BLaER1 treated with 17β-estradiol and CSF1 and Interleukin-3, amounts not matched to agents 10 nM and 100 nM (cell line): ENCODE data around the gene TMEM117.

Source experiments
- H3K27ac ChIP-seq, 11 experiments: shearing (Covaris generic); formaldehyde crosslinking; 2 replicates each; pipeline ENCODE4 v1.8.1; 2022
- H3K27me3 ChIP-seq, 11 experiments: shearing (Covaris generic); formaldehyde crosslinking; 2 replicates each; pipeline ENCODE4 v1.8.1; 2022
- H3K36me3 ChIP-seq, 11 experiments: shearing (Covaris generic); formaldehyde crosslinking; 2 replicates each; pipeline ENCODE4 v1.8.1; 2022
- H3K4me1 ChIP-seq, 10 experiments: shearing (Covaris generic); formaldehyde crosslinking; 2 replicates each; pipeline ENCODE4 v1.8.1; 2022
- H3K4me2 ChIP-seq, 11 experiments: shearing (Covaris generic); formaldehyde crosslinking; 2 replicates each; pipeline ENCODE4 v1.8.1; 2022
- H3K4me3 ChIP-seq, 10 experiments: shearing (Covaris generic); formaldehyde crosslinking; 2 replicates each; pipeline ENCODE4 v1.8.1; 2022
- H3K9ac ChIP-seq, 11 experiments: shearing (Covaris generic); formaldehyde crosslinking; 2 replicates each; pipeline ENCODE4 v1.8.1; 2022
- H3K9me3 ChIP-seq, 11 experiments: shearing (Covaris generic); formaldehyde crosslinking; replicated peaks in 1 of 11; 2 replicates each; pipeline ENCODE4 v1.8.1; 2022
- H4K20me1 ChIP-seq, 11 experiments: shearing (Covaris generic); formaldehyde crosslinking; 2 replicates each; pipeline ENCODE4 v1.8.1; 2022
- Cebpa-rat ChIP-seq, 11 experiments: shearing (Covaris generic); IDR thresholded peaks; 2 replicates each; pipeline ENCODE4 v1.8.1; 2022

Gene TMEM117

DNA sequence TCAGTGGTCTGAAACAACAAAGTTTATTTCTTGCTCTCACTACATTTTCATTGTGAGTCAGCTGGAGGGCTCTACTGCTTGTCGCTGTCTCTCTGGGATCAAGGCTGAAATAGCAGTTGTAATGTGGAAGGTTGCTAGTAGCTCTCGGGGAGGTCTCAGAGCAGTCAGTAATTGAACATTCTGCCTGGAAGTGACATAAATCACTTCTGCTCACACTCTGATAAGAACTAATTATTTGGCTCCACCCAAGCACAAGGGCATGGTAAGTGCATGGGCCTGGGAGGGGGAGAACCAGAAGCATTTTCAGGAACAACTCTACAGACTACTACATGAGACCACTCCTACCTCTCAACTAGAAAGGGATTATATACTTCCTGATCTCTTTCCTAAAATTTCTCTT lies 128.2 kb downstream of the TMEM117 start:
- H3K4me1 ChIP-seq: no peaks in the 10 kb centered on the region
- H3K9ac ChIP-seq: no peak overlapping the region
- no peak for TF ChIP-seq Cebpa-rat (IDR thresholded peaks at IDR 0.05)
- H4K20me1 ChIP-seq: no peaks in the 10 kb centered on the region
- H3K4me3 ChIP-seq: no peak overlapping the region
- no peak overlapping the region for H3K4me2 ChIP-seq
- H3K27ac ChIP-seq: no peak overlapping the region
- H3K9me3 ChIP-seq: peaks cover 0 to 8% (median 4%) of the 10 kb centered on the region in 11 experiments; a peak in 8 of 22 replicates
- H3K36me3 ChIP-seq: 0 out of 22 replicates have a peak, but pooled peaks cover 0 to 6% (median 0%) of the 10 kb centered on the region in 11 experiments
- H3K27me3 ChIP-seq: no peaks in the 10 kb centered on the region

DNA sequence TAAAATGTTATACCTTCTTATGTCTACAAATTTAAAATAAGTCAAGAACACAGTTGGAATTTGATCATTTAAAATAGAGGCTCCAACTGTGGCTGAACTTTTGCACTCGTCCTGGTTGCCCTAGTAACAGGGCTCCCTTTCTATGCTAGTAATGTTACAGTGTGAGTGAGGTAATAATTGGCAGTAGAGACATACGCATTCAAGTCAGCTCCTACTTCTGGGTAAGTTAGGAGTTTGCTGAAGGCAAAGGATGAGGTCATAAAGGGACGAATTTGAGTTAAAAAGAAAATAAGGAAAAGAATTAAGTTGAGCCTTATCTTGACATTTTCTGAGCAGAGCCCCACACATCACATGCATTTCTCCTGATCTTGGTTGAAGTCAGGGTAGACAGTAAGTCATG lies 129.1 kb downstream of the TMEM117 start:
- H3K36me3 ChIP-seq: 0 out of 22 replicates have a peak, but pooled peaks cover 0 to 6% (median 0%) of the 10 kb centered on the region in 11 experiments
- no peak overlapping the region for H3K4me2 ChIP-seq
- H3K9ac ChIP-seq: no peak overlapping the region
- no peaks in the 10 kb centered on the region for H3K27me3 ChIP-seq
- peaks cover 0 to 8% (median 4%) of the 10 kb centered on the region in 11 experiments; a peak in 8 of 22 replicates for H3K9me3 ChIP-seq
- no peaks in the 10 kb centered on the region for H3K4me1 ChIP-seq
- no peak for TF ChIP-seq Cebpa-rat (IDR thresholded peaks at IDR 0.05)
- H4K20me1 ChIP-seq: no peaks in the 10 kb centered on the region
- H3K27ac ChIP-seq: no peak overlapping the region
- no peak overlapping the region for H3K4me3 ChIP-seq

DNA sequence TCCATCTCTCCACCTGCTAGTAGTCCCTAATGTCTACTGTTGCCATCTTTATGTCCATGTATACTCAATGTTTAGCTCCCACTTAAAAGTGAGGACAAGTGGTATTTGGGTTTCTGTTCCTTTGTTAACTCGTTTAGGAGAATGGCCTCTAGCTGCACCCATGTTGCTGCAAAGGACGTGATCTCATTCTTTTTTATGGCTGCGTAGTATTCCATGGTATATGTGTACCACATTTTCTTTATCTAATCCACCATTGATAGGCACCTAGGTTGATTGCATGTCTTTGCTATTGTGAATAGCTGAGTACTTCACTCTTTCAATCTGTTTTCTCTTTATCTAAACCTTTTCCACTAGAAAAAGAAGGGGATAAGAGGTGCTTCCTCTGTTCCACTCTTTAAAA lies 130.0 kb downstream of the TMEM117 start:
- H3K4me1 ChIP-seq: no peaks in the 10 kb centered on the region
- 0 out of 22 replicates have a peak, but pooled peaks cover 0 to 6% (median 0%) of the 10 kb centered on the region in 11 experiments for H3K36me3 ChIP-seq
- no peaks in the 10 kb centered on the region for H3K27me3 ChIP-seq
- no peak for TF ChIP-seq Cebpa-rat (IDR thresholded peaks at IDR 0.05)
- no peak overlapping the region for H3K4me2 ChIP-seq
- no peak overlapping the region for H3K27ac ChIP-seq
- H3K4me3 ChIP-seq: no peak overlapping the region
- no peak overlapping the region for H3K9ac ChIP-seq
- peaks cover 0 to 8% (median 4%) of the 10 kb centered on the region in 11 experiments; a peak in 8 of 22 replicates for H3K9me3 ChIP-seq
- H4K20me1 ChIP-seq: no peaks in the 10 kb centered on the region

DNA sequence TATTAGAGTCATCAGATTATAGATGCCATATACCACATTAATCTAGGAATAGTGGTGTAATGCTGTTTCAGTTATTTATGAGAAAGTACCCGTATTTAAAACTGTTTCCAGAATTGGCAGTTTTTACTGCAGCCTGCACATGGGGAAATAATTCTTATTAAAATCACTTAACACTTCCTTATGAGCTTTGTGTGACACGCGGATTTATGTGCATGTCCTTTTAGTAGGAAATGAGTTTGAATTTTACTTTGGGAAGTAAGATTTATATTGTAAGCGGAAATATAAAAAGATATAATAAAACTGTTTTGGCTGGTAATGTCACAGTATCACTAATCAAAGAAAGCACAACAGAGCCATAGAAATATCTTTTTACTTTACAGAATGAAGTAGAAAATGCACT lies 132.9 kb downstream of the TMEM117 start:
- Histone ChIP-seq H3K36me3 (peaks cover 0 to 12% (median 6%) of the 10 kb centered on the region in 11 experiments; a peak in 5 of 22 replicates), H3K27ac (no peak overlapping the region), H4K20me1 (no peaks in the 10 kb centered on the region), H3K9ac (no peak overlapping the region), H3K27me3 (no peaks in the 10 kb centered on the region), H3K4me3 (no peak overlapping the region), H3K4me2 (no peak overlapping the region), H3K9me3 (peaks cover 9 to 18% (median 13%) of the 10 kb centered on the region in 11 experiments; a peak in 21 of 22 replicates), H3K4me1 (no peaks in the 10 kb centered on the region)
- no peak for TF ChIP-seq Cebpa-rat (IDR thresholded peaks at IDR 0.05)

DNA sequence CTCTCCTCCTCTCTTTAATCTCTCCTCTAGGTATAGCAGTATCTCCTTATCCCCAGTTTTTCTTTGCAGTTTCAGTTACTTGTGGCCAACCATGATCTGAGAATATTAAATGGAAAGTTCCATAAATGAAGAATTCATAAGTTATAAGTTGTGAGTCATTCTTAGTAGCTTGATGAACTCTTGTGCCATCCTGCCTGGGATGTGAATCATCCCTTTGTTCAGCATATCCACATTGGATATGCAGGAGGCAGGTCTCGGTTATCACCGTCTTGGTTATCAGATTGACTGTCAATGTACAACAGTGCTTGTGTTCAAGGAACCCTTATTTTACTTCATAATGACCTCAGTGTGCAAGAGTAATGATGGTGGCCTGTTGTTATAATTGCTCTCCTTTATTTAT lies 134.0 kb downstream of the TMEM117 start:
- Histone ChIP-seq H3K27ac (no peak overlapping the region), H3K4me1 (no peaks in the 10 kb centered on the region), H3K4me2 (no peak overlapping the region), H3K4me3 (no peak overlapping the region), H3K36me3 (peaks cover 0 to 12% (median 6%) of the 10 kb centered on the region in 11 experiments; a peak in 5 of 22 replicates), H4K20me1 (no peaks in the 10 kb centered on the region), H3K9me3 (peaks cover 9 to 18% (median 13%) of the 10 kb centered on the region in 11 experiments; a peak in 21 of 22 replicates), H3K9ac (no peak overlapping the region), H3K27me3 (no peaks in the 10 kb centered on the region)
- no peak for TF ChIP-seq Cebpa-rat (IDR thresholded peaks at IDR 0.05)

DNA sequence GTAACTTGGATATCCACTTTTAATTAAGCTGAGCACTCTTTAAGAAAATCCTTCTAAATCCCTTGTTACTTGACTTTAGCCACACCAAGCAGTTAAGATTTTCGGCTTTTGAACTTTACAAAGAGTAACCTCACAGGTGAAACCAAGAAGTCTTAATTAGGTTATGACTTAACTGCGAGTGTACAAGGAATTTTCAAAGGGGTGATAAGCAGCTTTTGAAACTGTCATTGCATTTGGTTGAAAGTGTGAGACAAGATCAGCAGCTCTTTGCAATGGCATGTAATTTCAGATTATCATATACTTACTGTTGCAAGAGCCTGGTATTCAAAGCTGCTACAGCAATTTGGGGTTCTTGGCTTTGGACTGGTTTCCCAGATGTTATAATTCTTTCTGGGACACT lies 137.5 kb downstream of the TMEM117 start:
- Histone ChIP-seq H4K20me1 (no peaks in the 10 kb centered on the region), H3K4me2 (no peak overlapping the region), H3K4me3 (no peak overlapping the region), H3K9me3 (peaks cover 9 to 38% (median 27%) of the 10 kb centered on the region in 11 experiments), H3K36me3 (peaks cover 0 to 12% (median 6%) of the 10 kb centered on the region in 11 experiments; a peak in 6 of 22 replicates), H3K27ac (no peak overlapping the region), H3K4me1 (no peaks in the 10 kb centered on the region), H3K27me3 (no peaks in the 10 kb centered on the region), H3K9ac (no peak overlapping the region)
- no peak for TF ChIP-seq Cebpa-rat (IDR thresholded peaks at IDR 0.05)

DNA sequence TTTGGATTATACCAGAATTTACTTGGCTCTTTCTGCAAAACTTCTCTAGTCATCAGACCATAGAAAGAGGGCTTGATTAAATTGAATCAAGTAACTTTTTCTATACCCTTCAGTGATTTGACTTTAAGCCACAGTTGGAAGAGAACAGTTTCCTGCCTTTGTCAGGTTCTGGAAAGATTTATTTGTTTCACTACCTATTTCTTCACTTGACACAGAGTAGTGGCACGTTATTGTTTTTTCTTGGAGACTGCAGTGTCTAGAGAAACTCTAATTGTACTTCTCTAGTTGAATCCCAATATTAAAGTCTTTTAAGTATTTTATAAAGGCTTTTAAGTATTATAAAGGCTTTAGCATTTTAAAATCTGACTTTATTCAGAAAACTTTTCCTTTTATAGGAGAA lies 138.1 kb downstream of the TMEM117 start:
- Histone ChIP-seq H3K4me2 (no peak overlapping the region), H3K4me3 (no peak overlapping the region), H3K4me1 (no peaks in the 10 kb centered on the region), H4K20me1 (no peaks in the 10 kb centered on the region), H3K27ac (no peak overlapping the region), H3K9me3 (peaks cover 12 to 40% (median 32%) of the 10 kb centered on the region in 11 experiments), H3K9ac (no peak overlapping the region), H3K27me3 (no peaks in the 10 kb centered on the region), H3K36me3 (peaks cover 0 to 12% (median 6%) of the 10 kb centered on the region in 11 experiments; a peak in 6 of 22 replicates)
- no peak for TF ChIP-seq Cebpa-rat (IDR thresholded peaks at IDR 0.05)

DNA sequence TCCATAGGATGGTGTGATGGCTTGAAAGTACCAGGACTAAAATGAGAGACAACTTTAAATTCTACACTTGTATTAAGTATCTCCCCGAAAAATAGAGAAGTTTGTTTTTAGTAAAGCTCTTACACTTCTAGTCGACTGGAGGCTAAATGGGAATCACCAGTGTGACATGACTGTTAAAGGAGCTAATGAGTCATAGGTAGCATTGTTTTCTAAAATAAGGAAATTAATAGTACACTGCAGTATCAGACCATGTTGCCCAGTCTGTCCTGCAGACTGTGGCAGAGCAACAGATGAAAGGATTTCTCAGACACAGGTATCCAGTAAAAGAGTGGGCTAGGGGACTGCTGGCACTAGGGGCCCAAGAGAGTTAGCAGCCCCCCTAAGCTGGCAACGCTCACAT lies 140.1 kb downstream of the TMEM117 start:
- H3K4me1 ChIP-seq: no peaks in the 10 kb centered on the region
- H3K27me3 ChIP-seq: no peaks in the 10 kb centered on the region
- H3K36me3 ChIP-seq: peaks cover 0 to 14% (median 7%) of the 10 kb centered on the region in 11 experiments; a peak in 8 of 22 replicates
- peaks cover 29 to 59% (median 51%) of the 10 kb centered on the region in 11 experiments for H3K9me3 ChIP-seq
- H4K20me1 ChIP-seq: no peaks in the 10 kb centered on the region
- no peak overlapping the region for H3K27ac ChIP-seq
- H3K9ac ChIP-seq: no peak overlapping the region
- no peak overlapping the region for H3K4me3 ChIP-seq
- no peak for TF ChIP-seq Cebpa-rat (IDR thresholded peaks at IDR 0.05)
- H3K4me2 ChIP-seq: no peak overlapping the region

DNA sequence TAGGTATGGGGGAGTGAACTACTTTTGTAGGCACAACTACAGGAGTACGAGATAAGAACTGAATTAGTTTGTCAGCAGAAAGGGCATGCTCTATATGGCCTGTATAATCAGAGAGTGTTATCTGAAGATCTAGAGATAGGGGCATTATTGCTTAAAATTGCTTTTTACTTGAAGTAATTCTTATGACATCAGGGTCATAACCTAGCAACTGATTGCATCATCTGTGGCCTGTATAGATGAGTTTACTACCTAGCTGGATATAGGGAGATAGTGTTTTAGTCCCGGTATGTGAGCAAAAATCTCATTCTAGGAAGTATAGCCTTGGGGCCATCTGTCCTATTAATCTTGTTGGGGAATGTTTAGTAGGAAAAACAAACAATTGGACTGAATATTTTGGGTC lies 142.7 kb downstream of the TMEM117 start:
- H3K36me3 ChIP-seq: peaks cover 0 to 9% (median 0%) of the 10 kb centered on the region in 11 experiments; a peak in 5 of 22 replicates
- no peak overlapping the region for H3K4me3 ChIP-seq
- peaks cover 21 to 49% (median 44%) of the 10 kb centered on the region in 11 experiments for H3K9me3 ChIP-seq
- H4K20me1 ChIP-seq: no peaks in the 10 kb centered on the region
- H3K27ac ChIP-seq: no peak overlapping the region
- no peaks in the 10 kb centered on the region for H3K27me3 ChIP-seq
- TF ChIP-seq Cebpa-rat (IDR thresholded peaks at IDR 0.05): no peak
- H3K9ac ChIP-seq: no peak overlapping the region
- H3K4me2 ChIP-seq: no peak overlapping the region
- no peaks in the 10 kb centered on the region for H3K4me1 ChIP-seq

DNA sequence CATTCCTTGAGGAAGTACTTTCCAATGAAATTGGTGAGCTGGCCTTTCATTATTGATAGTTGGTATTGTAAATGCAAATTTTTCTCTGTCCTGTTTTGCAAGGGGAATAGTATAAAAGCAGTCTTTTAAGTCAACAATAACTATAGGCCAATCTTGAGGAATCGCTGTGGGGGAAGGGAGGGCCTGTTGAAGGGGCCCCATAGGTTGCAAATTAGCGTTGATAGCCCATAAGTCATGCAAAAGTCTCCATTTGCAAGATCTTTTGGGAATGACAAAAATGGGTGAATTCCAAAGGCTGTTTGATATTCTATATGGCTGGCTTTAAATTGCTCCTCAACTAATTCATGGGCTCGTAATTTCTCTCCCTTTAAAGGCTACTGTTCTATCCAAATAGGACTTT lies 143.6 kb downstream of the TMEM117 start:
- Histone ChIP-seq H3K4me3 (no peak overlapping the region), H3K4me2 (no peak overlapping the region), H3K27ac (no peak overlapping the region), H3K36me3 (peaks cover 0 to 9% (median 0%) of the 10 kb centered on the region in 11 experiments; a peak in 5 of 22 replicates), H3K9me3 (peaks cover 21 to 49% (median 44%) of the 10 kb centered on the region in 11 experiments), H3K27me3 (no peaks in the 10 kb centered on the region), H3K9ac (no peak overlapping the region), H4K20me1 (no peaks in the 10 kb centered on the region), H3K4me1 (no peaks in the 10 kb centered on the region)
- TF ChIP-seq Cebpa-rat (IDR thresholded peaks at IDR 0.05): no peak
